H9 (cell line): ENCODE data around the gene SMYD2. TPM values are rescaled to one million over a fixed set of nuclear protein-coding genes. Genes with fewer than 3 reads are reported as not detected.

Experiments
- DNase-seq: peaks from one replicate; pipeline ENCODE4 v3.0.0-alpha.2; 2017
- H2AFZ ChIP-seq: one replicate; pipeline ENCODE4 v1.6.1; 2013; ENCODE audit warnings: mild to moderate bottlenecking, low read length, control low read depth, moderate library complexity
- H2AK5ac ChIP-seq: 2 replicates; pipeline ENCODE4 v1.6.1; 2013; ENCODE audit warnings: low read length, control low read depth, mixed read lengths; ENCODE audit not compliant: insufficient read length
- H2BK120ac ChIP-seq: one replicate; pipeline ENCODE4 v1.6.1; 2013; ENCODE audit warnings: low read depth, mild to moderate bottlenecking, low read length, control low read depth, inconsistent platforms; ENCODE audit not compliant: poor library complexity, severe bottlenecking
- H2BK12ac ChIP-seq: 2 replicates; pipeline ENCODE4 v1.6.1; 2013; ENCODE audit warnings: low read length, control low read depth, mixed read lengths, low read depth; ENCODE audit not compliant: insufficient read length
- H2BK15ac ChIP-seq: 2 replicates; pipeline ENCODE4 v1.6.1; 2013; ENCODE audit warnings: low read depth, low read length, control low read depth
- H2BK20ac ChIP-seq: one replicate; pipeline ENCODE4 v1.6.1; 2013; ENCODE audit warnings: low read depth, mild to moderate bottlenecking, low read length, control low read depth, inconsistent platforms; ENCODE audit not compliant: poor library complexity, severe bottlenecking
- H2BK5ac ChIP-seq: 2 replicates; pipeline ENCODE4 v1.6.1; 2013; ENCODE audit warnings: low read length, control low read depth, mixed read lengths; ENCODE audit not compliant: insufficient read length
- H3K14ac ChIP-seq: 2 replicates; pipeline ENCODE4 v1.6.1; 2013; ENCODE audit warnings: low read length, control low read depth; ENCODE audit not compliant: insufficient read depth
- H3K18ac ChIP-seq: 2 replicates; pipeline ENCODE4 v1.6.1; 2013; ENCODE audit warnings: low read depth, mild to moderate bottlenecking, mixed read lengths, low read length, control low read depth; ENCODE audit not compliant: insufficient read length
- H3K23ac ChIP-seq: 2 replicates; pipeline ENCODE4 v1.6.1; 2013; ENCODE audit warnings: low read length, control low read depth, mixed read lengths, low read depth; ENCODE audit not compliant: insufficient read length
- H3K23me2 ChIP-seq: 2 replicates; pipeline ENCODE4 v1.6.1; 2013; ENCODE audit warnings: low read depth, mild to moderate bottlenecking, mixed read lengths, low read length, control low read depth; ENCODE audit not compliant: insufficient read length, poor library complexity, severe bottlenecking
- H3K27ac ChIP-seq: 2 replicates; pipeline ENCODE4 v1.5.1; 2013; ENCODE audit warnings: low read length, control low read depth, mixed read lengths, low read depth; ENCODE audit not compliant: insufficient read length
- H3K27me3 ChIP-seq: 2 replicates; pipeline ENCODE4 v1.6.1; 2013; ENCODE audit warnings: low read length, control low read depth, inconsistent platforms; ENCODE audit not compliant: insufficient read depth
- H3K4ac ChIP-seq: 2 replicates; pipeline ENCODE4 v1.6.1; 2013; ENCODE audit warnings: low read depth, mild to moderate bottlenecking, control low read depth, inconsistent platforms, low read length, moderate library complexity
- H3K4me1 ChIP-seq: 2 replicates; pipeline ENCODE4 v1.6.1; 2013; ENCODE audit warnings: low read length, control low read depth, inconsistent platforms; ENCODE audit not compliant: insufficient read depth
- H3K4me2 ChIP-seq: 2 replicates; pipeline ENCODE4 v1.6.1; 2013; ENCODE audit warnings: low read length, control low read depth, mixed read lengths; ENCODE audit not compliant: insufficient read length, insufficient read depth
- H3K56ac ChIP-seq: 2 replicates; pipeline ENCODE4 v1.6.1; 2013; ENCODE audit warnings: low read depth, mild to moderate bottlenecking, mixed read lengths, low read length, control low read depth; ENCODE audit not compliant: insufficient read length
- H3K79me1 ChIP-seq: 2 replicates; pipeline ENCODE4 v1.6.1; 2013; ENCODE audit warnings: low read depth, mild to moderate bottlenecking, moderate library complexity, low read length, control low read depth, inconsistent platforms; ENCODE audit not compliant: insufficient read depth, poor library complexity, severe bottlenecking
- H3K79me2 ChIP-seq: 2 replicates; pipeline ENCODE4 v1.6.1; 2013; ENCODE audit warnings: low read length, control low read depth, inconsistent platforms; ENCODE audit not compliant: insufficient read depth
- H3K9ac ChIP-seq: 2 replicates; pipeline ENCODE4 v1.6.1; 2013; ENCODE audit warnings: low read length, control low read depth, mixed read lengths; ENCODE audit not compliant: insufficient read length; ENCODE audit errors: extremely low read depth
- H3K9me3 ChIP-seq: one replicate; pipeline ENCODE4 v1.6.1; 2013; ENCODE audit warnings: low read depth, low read length, inconsistent platforms; ENCODE audit not compliant: control insufficient read depth
- H3T11ph ChIP-seq: one replicate; pipeline ENCODE4 v1.6.1; 2013; ENCODE audit warnings: mild to moderate bottlenecking, low read length, control low read depth, inconsistent platforms
- H4K20me1 ChIP-seq: one replicate; pipeline ENCODE4 v1.6.1; 2013; ENCODE audit not compliant: control insufficient read depth, insufficient read length, insufficient read depth
- H4K5ac ChIP-seq: 2 replicates; pipeline ENCODE4 v1.6.1; 2013; ENCODE audit warnings: low read depth, mild to moderate bottlenecking, mixed read lengths, low read length, control low read depth; ENCODE audit not compliant: insufficient read length
- H4K8ac ChIP-seq: replicated peaks from 2 replicates; pipeline ENCODE4 v1.6.1; 2013; ENCODE audit warnings: low read length, control low read depth, mixed read lengths, low read depth; ENCODE audit not compliant: insufficient read length
- H4K91ac ChIP-seq: 2 replicates; pipeline ENCODE4 v1.6.1; 2013; ENCODE audit warnings: low read depth, mild to moderate bottlenecking, moderate library complexity, mixed read lengths, low read length, control low read depth; ENCODE audit not compliant: insufficient read length
- H3K27ac Mint-ChIP-seq, 3 experiments: 2 replicates in 2 of 3; 3 replicates in 1 of 3; pipeline ENCODE4 v1.8.0; 2020 to 2021; ENCODE audit warnings: mixed read lengths in 3 of 3, mild to moderate bottlenecking in 1 of 3, moderate library complexity in 1 of 3
- H3K27me3 Mint-ChIP-seq: 2 replicates; pipeline ENCODE4 v1.8.0; 2021; ENCODE audit warnings: low read depth, mild to moderate bottlenecking, moderate library complexity, mixed read lengths
- H3K36me3 Mint-ChIP-seq, 3 experiments: 2 replicates in 2 of 3; 3 replicates in 1 of 3; pipeline ENCODE4 v1.8.0; 2020 to 2021; ENCODE audit warnings: low read depth in 3 of 3, mixed read lengths in 3 of 3; ENCODE audit not compliant: insufficient read depth in 1 of 3
- H3K4me1 Mint-ChIP-seq, 2 experiments: 2 replicates each; pipeline ENCODE4 v1.8.0; 2020; ENCODE audit warnings: mixed read lengths in 2 of 2
- H3K4me3 Mint-ChIP-seq, 2 experiments: 2 replicates in 1 of 2; 3 replicates in 1 of 2; pipeline ENCODE4 v1.8.0; 2020 to 2021; ENCODE audit warnings: mild to moderate bottlenecking in 2 of 2, mixed read lengths in 2 of 2, moderate library complexity in 1 of 2
- H3K9me3 Mint-ChIP-seq, 2 experiments: 2 replicates in 1 of 2; 3 replicates in 1 of 2; pipeline ENCODE4 v1.8.0; 2020; ENCODE audit warnings: mild to moderate bottlenecking in 2 of 2, mixed read lengths in 2 of 2, moderate library complexity in 1 of 2
- CTCF ChIP-seq: fragments of 200-600 bp; sonication (generic); conservative IDR thresholded peaks from 3 replicates; pipeline ENCODE4 v1.8.0; 2021; ENCODE audit warnings: antibody characterized with exemption, mild to moderate bottlenecking
- WGBS: extraction: QIAGEN DNeasy Blood & Tissue Kit; methylation state at CpG from one replicate; pipeline ENCODE4 v1.1.7; 2013; ENCODE audit warnings: missing lambda C conversion rate, low lambda C conversion rate, mixed read lengths; ENCODE audit not compliant: insufficient read length; ENCODE audit errors: extremely low coverage; 5-methylcytosine and 5-hydroxymethylcytosine counted together
- total RNA-seq: library from RNA; stranded (reverse); gene quantifications from 2 replicates; pipeline ENCODE4 v1.2.1, GENCODE V29; 2021

The SMYD2 gene
- total RNA-seq, 1 experiment from 2014 or later, result 10.9 TPM

GRCh38 chr1:214369364-214369763, 88.4 kb downstream of the SMYD2 start:
- H4K5ac ChIP-seq, result no peak overlapping the region
- H4K91ac ChIP-seq, result no peak overlapping the region
- H2BK5ac ChIP-seq, result no peak overlapping the region
- no peak overlapping the region for H2BK120ac ChIP-seq
- no peak overlapping the region for H3K27ac ChIP-seq
- no peaks in the 10 kb centered on the region for H3K79me1 ChIP-seq
- no peak overlapping the region for H4K8ac ChIP-seq
- no peak overlapping the region for H2AFZ ChIP-seq
- H3K4me1 ChIP-seq, result no peaks in the 10 kb centered on the region
- H3K23ac ChIP-seq, result no peak overlapping the region
- H3K27me3 ChIP-seq, result no peaks in the 10 kb centered on the region
- WGBS, result no CpG with 5 or more reads among the region's 8 CpGs
- H3K4ac ChIP-seq, result no peak overlapping the region
- Mint-ChIP-seq H3K36me3 (peaks cover 6 to 60% (median 40%) of the 10 kb centered on the region in 3 experiments; a peak in 6 of 7 replicates), H3K4me1 (peaks cover 2 to 8% of the 10 kb centered on the region in 2 experiments; a peak in 3 of 4 replicates), H3K9me3 (no peaks in the 10 kb centered on the region), H3K27ac (no peak overlapping the region), H3K27me3 (no peaks in the 10 kb centered on the region), H3K4me3 (no peak overlapping the region)
- no peaks in the 10 kb centered on the region for H3K79me2 ChIP-seq
- H4K20me1 ChIP-seq, result no peaks in the 10 kb centered on the region
- no peaks in the 10 kb centered on the region for H3K23me2 ChIP-seq
- H3K9ac ChIP-seq, result no peak overlapping the region
- H2BK12ac ChIP-seq, result no peak overlapping the region
- no peak overlapping the region for H3T11ph ChIP-seq
- H3K56ac ChIP-seq, result no peak overlapping the region
- no peak overlapping the region for H2AK5ac ChIP-seq
- H3K14ac ChIP-seq, result no peak overlapping the region
- H2BK20ac ChIP-seq, result no peak overlapping the region
- no peak overlapping the region for H2BK15ac ChIP-seq
- no peak overlapping the region for H3K18ac ChIP-seq
- TF ChIP-seq CTCF, result no peak
- no peak overlapping the region for H3K4me2 ChIP-seq
- no peaks in the 10 kb centered on the region for H3K9me3 ChIP-seq
- DNase-seq, result no peak
